ENCODE measurements around the gene FAM209B.
A peak's percentile ranks its signal among the peaks of the same experiment; 100 is the strongest.

Gene FAM209B

DNA sequence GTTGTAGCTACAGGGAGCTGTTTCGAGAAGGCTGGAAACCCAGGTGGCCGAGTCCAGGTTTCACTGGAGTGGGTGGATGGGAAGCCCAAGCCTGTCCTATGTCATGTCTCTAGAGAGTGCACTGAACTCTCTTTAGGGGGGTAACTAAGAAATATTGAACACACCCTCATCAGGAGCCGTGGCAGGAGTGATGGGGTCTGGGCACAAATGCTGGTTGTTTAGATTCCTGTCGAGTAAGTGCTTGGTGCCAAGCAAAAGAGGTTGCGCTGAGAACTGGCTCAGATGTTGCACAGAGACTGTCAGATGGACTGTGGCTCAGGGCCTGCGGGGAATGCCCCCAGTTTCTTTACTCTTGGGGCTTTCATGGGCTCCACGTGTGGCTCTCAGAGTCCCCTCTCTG is 15.8 kb upstream of the FAM209B start:
- Histone ChIP-seq H3K9me3 (peaks cover 0 to 22% (median 18%) of the 10 kb centered on the region in 3 donors), H3K36me3 (peaks cover 60 to 73% (median 69%) of the 10 kb centered on the region in 3 donors), H3K27me3 (no peaks in the 10 kb centered on the region), H3K4me3 (no peak overlapping the region), H3K4me1 (peaks cover 0 to 8% (median 0%) of the 10 kb centered on the region in 4 donors), H3K27ac (no peak overlapping the region)
- DNase-seq, result peak in 1 of 2 donors; percentile 10
- TF ChIP-seq, protein P1, sequence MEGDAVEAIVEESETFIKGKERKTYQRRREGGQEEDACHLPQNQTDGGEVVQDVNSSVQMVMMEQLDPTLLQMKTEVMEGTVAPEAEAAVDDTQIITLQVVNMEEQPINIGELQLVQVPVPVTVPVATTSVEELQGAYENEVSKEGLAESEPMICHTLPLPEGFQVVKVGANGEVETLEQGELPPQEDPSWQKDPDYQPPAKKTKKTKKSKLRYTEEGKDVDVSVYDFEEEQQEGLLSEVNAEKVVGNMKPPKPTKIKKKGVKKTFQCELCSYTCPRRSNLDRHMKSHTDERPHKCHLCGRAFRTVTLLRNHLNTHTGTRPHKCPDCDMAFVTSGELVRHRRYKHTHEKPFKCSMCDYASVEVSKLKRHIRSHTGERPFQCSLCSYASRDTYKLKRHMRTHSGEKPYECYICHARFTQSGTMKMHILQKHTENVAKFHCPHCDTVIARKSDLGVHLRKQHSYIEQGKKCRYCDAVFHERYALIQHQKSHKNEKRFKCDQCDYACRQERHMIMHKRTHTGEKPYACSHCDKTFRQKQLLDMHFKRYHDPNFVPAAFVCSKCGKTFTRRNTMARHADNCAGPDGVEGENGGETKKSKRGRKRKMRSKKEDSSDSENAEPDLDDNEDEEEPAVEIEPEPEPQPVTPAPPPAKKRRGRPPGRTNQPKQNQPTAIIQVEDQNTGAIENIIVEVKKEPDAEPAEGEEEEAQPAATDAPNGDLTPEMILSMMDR (IDR thresholded peaks at IDR 0.05), result no peak
- intact Hi-C loops (cut with DNase I; ENCODE audit: low total_unique reads), result loop anchor here (5.0 kb wide), 1 partner anchor 445 kb away; no protein-coding TSS in a partner anchor

GRCh38 chr20:56517641-56518040 is 15.4 kb upstream of the FAM209B start:
- peak in 1 of 2 donors; percentile 9 for DNase-seq
- H3K27ac ChIP-seq, result no peak overlapping the region
- peaks cover 0 to 22% (median 18%) of the 10 kb centered on the region in 3 donors for H3K9me3 ChIP-seq
- intact Hi-C loops (cut with DNase I; ENCODE audit: low total_unique reads), result loop anchor here (5.0 kb wide), 1 partner anchor 445 kb away; no protein-coding TSS in a partner anchor
- TF ChIP-seq, protein P1 (IDR thresholded peaks at IDR 0.05), result no peak
- H3K36me3 ChIP-seq, result peaks cover 60 to 69% (median 65%) of the 10 kb centered on the region in 3 donors
- H3K4me3 ChIP-seq, result no peak overlapping the region
- peaks cover 0 to 8% (median 0%) of the 10 kb centered on the region in 4 donors for H3K4me1 ChIP-seq
- no peaks in the 10 kb centered on the region for H3K27me3 ChIP-seq

GRCh38 chr20:56518126-56518525 is 14.9 kb upstream of the FAM209B start:
- TF ChIP-seq, protein P1 (IDR thresholded peaks at IDR 0.05), result no peak
- intact Hi-C loops (cut with DNase I; ENCODE audit: low total_unique reads), result loop anchor here (5.0 kb wide), 1 partner anchor 446 kb away; no protein-coding TSS in a partner anchor
- H3K27ac ChIP-seq, result no peak overlapping the region
- H3K4me3 ChIP-seq, result no peak overlapping the region
- DNase-seq, result peak in 1 of 2 donors; percentile 25
- H3K4me1 ChIP-seq, result peaks cover 0 to 8% (median 0%) of the 10 kb centered on the region in 4 donors
- H3K36me3 ChIP-seq, result peaks cover 60 to 64% (median 63%) of the 10 kb centered on the region in 3 donors
- peaks cover 0 to 22% (median 18%) of the 10 kb centered on the region in 3 donors for H3K9me3 ChIP-seq
- no peaks in the 10 kb centered on the region for H3K27me3 ChIP-seq

- TF ChIP-seq, protein P1 (IDR thresholded peaks at IDR 0.05), result no peak
- intact Hi-C loops (cut with DNase I; ENCODE audit: low total_unique reads), result loop anchor here (5.0 kb wide), 1 partner anchor 447 kb away; no protein-coding TSS in a partner anchor
- H3K4me1 ChIP-seq, result peaks cover 0 to 8% (median 0%) of the 10 kb centered on the region in 4 donors
- DNase-seq, result peak in 1 of 2 donors; percentile 35
- no peaks in the 10 kb centered on the region for H3K27me3 ChIP-seq
- H3K27ac ChIP-seq, result no peak overlapping the region
- H3K36me3 ChIP-seq, result peaks cover 54 to 56% (median 56%) of the 10 kb centered on the region in 3 donors
- no peak overlapping the region for H3K4me3 ChIP-seq
- H3K9me3 ChIP-seq, result peaks cover 0 to 22% (median 18%) of the 10 kb centered on the region in 3 donors
Observed at GRCh38 chr20:56518721-56519398, 14.2 kb upstream of the FAM209B start.

- H3K36me3 ChIP-seq, result peaks cover 48 to 53% (median 50%) of the 10 kb centered on the region in 3 donors
- TF ChIP-seq, protein P1 (IDR thresholded peaks at IDR 0.05), result no peak
- H3K27me3 ChIP-seq, result no peaks in the 10 kb centered on the region
- no peak overlapping the region for H3K27ac ChIP-seq
- DNase-seq, result peak in 1 of 2 donors; percentile 20
- no peak overlapping the region for H3K4me3 ChIP-seq
- intact Hi-C loops (cut with DNase I; ENCODE audit: low total_unique reads), result loop anchor here (5.0 kb wide), 1 partner anchor 447 kb away; no protein-coding TSS in a partner anchor
- H3K9me3 ChIP-seq, result peaks cover 0 to 22% (median 18%) of the 10 kb centered on the region in 3 donors
- peaks cover 0 to 8% (median 0%) of the 10 kb centered on the region in 4 donors for H3K4me1 ChIP-seq
Observed at GRCh38 chr20:56519551-56519950, 13.5 kb upstream of the FAM209B start.
